Right lobe of liver (tissue), 6 donors: ENCODE data around the gene DHX9. TPM values are rescaled to one million over a fixed set of nuclear protein-coding genes. Genes with fewer than 3 reads are reported as not detected.

Experiments used
- ATAC-seq, 4 donors: fragments of 200-7000 bp; cut with Tn5 transposase; one replicate each; pipeline ENCODE4 v1.9.1; 2020; ENCODE audit warnings: mild to moderate bottlenecking in 4 of 4, moderate library complexity in 4 of 4
- DNase-seq, 3 donors: peaks; one replicate each; pipeline ENCODE4 v3.0.0-alpha.2; 2020
- H3K27ac ChIP-seq, 3 donors: fragments of 200-600 bp; one replicate each; pipeline ENCODE4 v1.8.0; 2022
- H3K27me3 ChIP-seq, 2 donors: fragments of 200-600 bp; one replicate each; pipeline ENCODE4 v1.8.0; 2022
- H3K36me3 ChIP-seq, 4 donors: fragments of 200-600 bp; sonication (generic) in 1 of 4; one replicate each; pipeline versions ENCODE4 v1.5.1 to v1.8.0; 2017 to 2022; ENCODE audit warnings: control low read depth in 1 of 4
- H3K4me1 ChIP-seq, 4 donors: fragments of 200-600 bp; sonication (generic) in 1 of 4; one replicate each; pipeline versions ENCODE4 v1.5.1 to v1.8.0; 2017 to 2022; ENCODE audit warnings: control low read depth in 1 of 4
- H3K4me3 ChIP-seq, 3 donors: fragments of 200-600 bp; one replicate each; pipeline ENCODE4 v1.8.0; 2022
- H3K9me3 ChIP-seq, 4 donors: fragments of 200-600 bp; sonication (generic) in 1 of 4; one replicate each; pipeline versions ENCODE4 v1.5.1 to v1.8.0; 2017 to 2022; ENCODE audit warnings: control low read depth in 1 of 4
- CTCF ChIP-seq, 4 donors: fragments of 200-600 bp in 3 of 4; fragments of 450-650 bp in 1 of 4; IDR thresholded peaks; one replicate each; pipeline versions ENCODE4 v1.5.1 to v1.8.0; 2016 to 2022; ENCODE audit warnings: antibody characterized with exemption in 4 of 4, mild to moderate bottlenecking in 2 of 4
- POLR2A ChIP-seq: fragments of 450-650 bp; IDR thresholded peaks from one replicate; pipeline ENCODE4 v1.6.1; 2017; ENCODE audit warnings: antibody characterized with exemption, mild to moderate bottlenecking
- WGBS: methylation state at CpG from one replicate; pipeline ENCODE4 v1.1.6; 2018; ENCODE audit warnings: low coverage, low lambda C conversion rate; ENCODE audit not compliant: insufficient coverage; ENCODE audit errors: missing lambda C conversion rate; 5-methylcytosine and 5-hydroxymethylcytosine counted together
- intact Hi-C, 2 donors: fragments of 100-400 bp; cut with DNase I; formaldehyde crosslinking; loops; one replicate each; pipeline versions ENCODE4 v1.11.2 to v1.14.1; 2022
- total RNA-seq, 6 experiments: library from RNA; depleted of rRNA in 2 of 6; stranded (reverse); fragments of >200 nt in 2 of 6; fragmentation: NEBNext Ultra II Directional in 3 of 6; extraction: Animal tissue kit (Norgen Biotek cat#: 25700) in 3 of 6; gene quantifications; one replicate each; pipeline versions ENCODE4 v1.1.0 to v1.2.4, GENCODE V29; 2016 to 2023
- donor health status: DM: no; HTN: yes; CAD: no.
- donor health status: DM: no; HTN: no; CAD: no.
- donor health status: DM: no; HTN: no; CAD: no.
- donor health status: DM: no; HTN: yes; CAD: no.
- donor health status: DM: no; HTN: yes; CAD: no.

The DHX9 gene
- total RNA-seq, 6 experiments from 2014 or later, result 32.6 to 51.0 (median 39.5) TPM

- DNase-seq (no peak), ATAC-seq (no peak)
- WGBS, result 100% methylated on average over 1 of the region's 1 CpG
- Histone ChIP-seq H3K36me3 (peaks cover 8 to 89% (median 57%) of the 10 kb centered on the region in 4 donors), H3K9me3 (no peaks in the 10 kb centered on the region), H3K27ac (no peak overlapping the region), H3K4me1 (no peaks in the 10 kb centered on the region), H3K27me3 (no peaks in the 10 kb centered on the region), H3K4me3 (no peak overlapping the region)
- TF ChIP-seq POLR2A (no peak), CTCF (IDR thresholded peaks at IDR 0.05) (no peak)
- intact Hi-C loops, result no loop called here
Observed at GRCh38 chr1:182851825-182852224, 12.7 kb downstream of the DHX9 start.

- Histone ChIP-seq H3K27me3 (no peaks in the 10 kb centered on the region), H3K4me3 (no peak overlapping the region), H3K9me3 (no peaks in the 10 kb centered on the region), H3K27ac (no peak overlapping the region), H3K4me1 (no peaks in the 10 kb centered on the region), H3K36me3 (peaks cover 32 to 97% (median 70%) of the 10 kb centered on the region in 4 donors)
- 80% methylated on average over 4 of the region's 4 CpGs for WGBS
- no peak for TF ChIP-seq POLR2A
- TF ChIP-seq CTCF (IDR thresholded peaks at IDR 0.05), result no peak
- intact Hi-C loops, result no loop called here
- ATAC-seq (no peak), DNase-seq (no peak)
Observed at GRCh38 chr1:182855911-182856310, 16.8 kb downstream of the DHX9 start.

GRCh38 chr1:182857212-182857611, 18.1 kb downstream of the DHX9 start:
- intact Hi-C loops, result no loop called here
- no peak for ATAC-seq
- H3K27ac ChIP-seq, result no peak overlapping the region
- H3K4me1 ChIP-seq, result no peaks in the 10 kb centered on the region
- no peak overlapping the region for H3K4me3 ChIP-seq
- no peaks in the 10 kb centered on the region for H3K9me3 ChIP-seq
- TF ChIP-seq POLR2A, result no peak
- TF ChIP-seq CTCF (IDR thresholded peaks at IDR 0.05), result no peak
- DNase-seq, result no peak
- WGBS, result 95% methylated on average over 3 of the region's 3 CpGs
- peaks cover 32 to 100% (median 74%) of the 10 kb centered on the region in 4 donors for H3K36me3 ChIP-seq
- H3K27me3 ChIP-seq, result no peaks in the 10 kb centered on the region

- no peaks in the 10 kb centered on the region for H3K9me3 ChIP-seq
- DNase-seq (no peak), ATAC-seq (no peak)
- no peak for TF ChIP-seq POLR2A
- no peak for TF ChIP-seq CTCF (IDR thresholded peaks at IDR 0.05)
- H3K27ac ChIP-seq, result no peak overlapping the region
- no peaks in the 10 kb centered on the region for H3K27me3 ChIP-seq
- intact Hi-C loops, result no loop called here
- 89% methylated on average over 4 of the region's 4 CpGs for WGBS
- peaks cover 32 to 100% (median 73%) of the 10 kb centered on the region in 4 donors for H3K36me3 ChIP-seq
- H3K4me1 ChIP-seq, result no peaks in the 10 kb centered on the region
- no peak overlapping the region for H3K4me3 ChIP-seq
Observed at GRCh38 chr1:182860658-182861057, 21.5 kb downstream of the DHX9 start.

GRCh38 chr1:182861994-182862393, 22.8 kb downstream of the DHX9 start:
- Histone ChIP-seq H3K9me3 (no peaks in the 10 kb centered on the region), H3K4me1 (no peaks in the 10 kb centered on the region), H3K36me3 (peaks cover 24 to 100% (median 70%) of the 10 kb centered on the region in 4 donors), H3K27me3 (no peaks in the 10 kb centered on the region), H3K4me3 (no peak overlapping the region), H3K27ac (no peak overlapping the region)
- DNase-seq (no peak), ATAC-seq (no peak)
- intact Hi-C loops, result no loop called here
- WGBS, result 93% methylated on average over 2 of the region's 2 CpGs
- TF ChIP-seq POLR2A (no peak), CTCF (IDR thresholded peaks at IDR 0.05) (no peak)
